ENCODE measurements around the gene LDB1.
A peak's percentile ranks its signal among the peaks of the same experiment; 100 is the strongest.

Gene LDB1

DNA sequence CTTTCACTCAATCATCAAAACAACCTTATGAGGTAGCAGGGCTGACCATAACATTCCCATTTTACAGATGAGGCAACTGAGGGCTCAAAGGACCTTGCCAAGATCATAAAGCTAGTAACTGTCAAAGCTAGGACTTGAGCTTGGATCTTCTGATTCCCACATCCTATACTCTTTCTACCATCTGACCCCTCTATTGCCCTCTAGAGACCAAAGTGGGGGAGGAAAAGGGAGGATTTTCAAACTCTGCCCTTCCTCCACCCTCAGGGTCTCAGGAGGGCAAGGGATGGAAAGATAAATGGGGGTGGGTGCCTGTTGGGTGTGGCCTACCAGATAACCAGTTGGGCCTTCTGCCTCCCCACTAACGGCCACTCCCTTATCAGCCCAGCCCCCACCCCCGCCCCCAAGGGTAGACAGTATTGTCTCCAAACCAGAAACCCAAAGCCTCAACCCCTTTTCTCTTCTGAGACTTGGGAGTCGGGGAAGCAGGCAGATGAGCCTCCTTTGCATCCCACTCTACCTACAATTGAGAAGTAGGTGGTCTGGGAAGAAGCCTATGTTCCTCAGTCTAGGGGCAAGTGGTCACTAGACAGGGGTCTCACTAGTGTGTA is 7.9 kb downstream of the LDB1 start:
- DNase-seq, result no peak

DNA sequence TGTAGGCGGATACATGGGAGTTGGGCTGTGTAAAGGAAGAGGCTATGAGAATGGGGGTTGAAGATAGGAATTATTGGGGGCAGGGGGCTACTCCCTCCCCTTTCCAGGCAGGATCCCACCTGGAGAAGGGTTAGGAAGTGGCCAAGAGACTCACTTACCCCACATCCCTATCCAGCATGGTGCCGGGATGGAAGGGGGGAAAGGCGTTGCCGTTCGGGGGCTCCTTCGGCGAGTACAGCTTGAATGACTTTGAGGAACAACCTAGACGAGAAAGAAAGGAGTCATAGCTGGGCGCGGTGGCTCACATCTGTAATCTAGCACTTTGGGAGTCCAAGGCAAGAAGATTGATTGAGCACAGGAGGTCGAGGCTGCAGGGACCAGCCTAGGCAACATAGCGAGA is 8.9 kb downstream of the LDB1 start:
- no peak for DNase-seq

DNA sequence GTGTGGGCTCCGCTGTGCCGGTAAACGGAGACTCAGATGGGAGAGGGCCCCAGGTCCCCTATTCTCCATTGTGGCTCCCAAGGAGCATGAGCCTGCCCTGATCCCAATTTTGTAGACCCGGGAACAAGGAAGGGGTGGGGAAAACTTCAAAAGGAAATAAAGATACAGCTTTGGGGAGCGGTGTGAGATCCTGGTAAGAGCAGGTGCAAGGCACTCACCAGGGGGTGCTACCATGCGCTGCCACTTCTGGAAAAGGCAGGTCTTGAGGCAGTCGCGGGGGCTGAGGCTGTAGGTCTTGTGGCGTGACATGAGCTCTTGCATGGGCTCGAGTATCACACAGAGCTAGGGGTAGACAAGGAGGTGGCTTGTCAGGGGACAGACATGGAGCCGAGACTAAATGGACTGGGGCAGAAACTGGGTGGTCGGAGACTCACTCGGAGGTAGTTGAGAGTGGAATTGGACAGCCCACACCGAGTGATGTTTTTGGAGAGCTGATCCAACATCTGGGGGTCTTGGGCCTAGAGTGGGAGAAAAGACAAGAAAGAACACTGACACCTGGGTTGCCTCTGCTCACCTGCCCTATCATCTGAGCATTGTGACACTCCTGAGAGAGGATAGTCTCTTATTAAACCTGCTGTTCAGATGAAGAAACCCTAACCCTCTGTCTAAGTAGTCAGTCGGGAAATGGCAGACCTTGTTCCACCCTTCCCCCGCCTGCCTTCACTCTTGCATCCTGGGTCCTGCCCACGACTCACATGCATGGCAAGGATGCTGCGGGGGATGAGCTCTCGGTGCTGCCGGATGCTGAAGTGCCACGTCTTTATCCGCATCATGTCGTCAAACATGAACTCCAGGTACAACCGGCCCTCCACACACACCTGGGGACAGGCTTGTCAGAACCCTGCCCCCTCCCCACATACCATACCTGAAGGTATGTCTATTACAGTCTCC is 10.7 kb downstream of the LDB1 start:
- DNase-seq, result no peak

DNA sequence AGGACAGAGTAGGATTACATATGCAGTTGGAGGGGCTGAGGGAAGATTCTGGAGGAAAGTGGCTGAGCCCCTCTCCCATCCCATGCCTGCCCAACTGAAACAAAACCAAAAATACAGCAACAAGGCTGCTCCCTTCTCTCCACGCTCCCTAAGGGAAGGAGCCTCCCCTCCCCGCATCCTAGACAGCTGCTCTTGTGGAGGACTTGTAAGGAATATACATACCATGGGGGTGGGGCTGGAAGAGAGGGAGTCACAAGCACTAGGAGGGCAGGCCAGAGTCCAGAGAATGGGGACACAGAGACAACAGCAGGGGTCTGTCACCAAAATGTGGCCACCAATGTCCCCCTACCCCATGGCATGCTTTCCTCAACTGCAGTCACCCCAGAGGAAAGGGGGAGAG is 13.2 kb downstream of the LDB1 start:
- DNase-seq, result no peak

DNA sequence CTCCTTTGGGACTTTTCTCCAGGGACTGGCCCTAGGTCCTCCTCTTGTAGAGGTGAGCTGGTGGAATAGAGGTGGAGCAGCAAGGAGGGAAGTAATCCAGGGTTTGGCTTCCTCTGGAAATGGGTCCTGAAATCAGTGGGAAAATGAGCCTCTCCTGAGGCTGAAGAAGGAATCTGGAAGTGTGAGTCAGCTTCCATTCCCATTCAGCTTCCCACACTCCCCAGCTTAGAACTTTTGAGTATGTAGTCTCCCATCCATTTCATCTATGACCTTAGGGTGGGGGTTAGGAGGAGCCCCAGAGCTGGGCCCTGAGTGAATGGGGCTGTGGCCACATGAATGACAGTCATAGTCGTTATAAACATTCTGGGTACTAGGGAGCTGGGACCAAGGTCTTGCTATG is 17.7 kb downstream of the LDB1 start:
- DNase-seq, result no peak

DNA sequence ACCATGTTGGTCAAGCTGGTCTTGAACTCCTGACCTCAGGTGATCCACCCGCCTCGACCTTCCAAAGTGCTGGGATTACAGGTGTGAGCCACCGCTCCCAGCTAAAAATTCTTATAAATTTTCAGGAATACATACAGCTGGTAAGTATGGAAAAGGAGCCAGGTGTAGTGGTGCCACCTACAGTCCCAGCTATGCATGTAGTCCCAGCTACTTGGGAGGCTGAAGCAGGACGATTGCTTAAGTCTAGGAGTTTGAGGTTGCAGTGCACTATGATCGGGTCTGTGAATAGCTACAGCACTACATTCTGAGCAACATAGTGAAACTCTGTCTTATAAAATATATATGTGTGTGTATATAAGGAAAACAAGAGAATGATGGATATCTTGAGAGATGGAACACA is 19.0 kb downstream of the LDB1 start:
- no peak for DNase-seq

DNA sequence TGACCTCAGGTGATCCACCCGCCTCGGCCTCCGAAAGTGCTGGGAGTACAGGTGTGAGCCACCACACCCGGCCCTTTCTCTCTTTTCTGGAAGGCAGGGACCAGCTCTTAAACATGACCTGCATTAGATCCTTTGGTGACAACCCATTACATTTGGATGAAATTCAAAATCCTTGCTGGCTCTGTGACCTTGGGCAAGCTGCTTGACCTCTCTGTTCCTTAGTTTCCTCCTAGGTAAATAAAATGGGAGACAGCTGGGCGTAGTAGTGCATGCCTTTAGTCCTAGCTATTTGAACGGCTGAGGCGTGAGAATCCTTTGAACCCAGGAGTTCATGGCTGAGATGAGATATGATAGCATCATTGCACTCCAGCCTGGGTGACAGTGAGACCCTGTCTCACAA is 23.7 kb downstream of the LDB1 start:
- no peak for DNase-seq

DNA sequence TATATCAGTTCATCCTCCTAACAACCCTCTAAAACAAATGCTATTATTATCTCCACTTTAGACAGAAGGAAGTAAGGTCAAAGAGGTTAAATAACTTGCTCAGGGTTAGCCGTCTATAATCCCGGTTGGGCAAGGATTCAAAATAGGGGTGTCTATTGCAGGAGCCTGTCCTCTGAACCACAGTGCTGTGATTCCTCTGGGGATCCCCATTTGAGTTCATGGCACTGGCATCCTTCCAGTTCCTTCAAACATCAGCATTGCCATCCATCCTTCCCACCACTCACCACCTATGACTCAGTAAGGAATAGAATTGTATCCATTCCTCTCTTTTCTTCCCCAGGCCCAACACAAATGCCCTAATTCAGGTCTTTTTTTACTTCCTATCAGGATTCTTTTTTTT is 29.4 kb downstream of the LDB1 start:
- no peak for DNase-seq

DNA sequence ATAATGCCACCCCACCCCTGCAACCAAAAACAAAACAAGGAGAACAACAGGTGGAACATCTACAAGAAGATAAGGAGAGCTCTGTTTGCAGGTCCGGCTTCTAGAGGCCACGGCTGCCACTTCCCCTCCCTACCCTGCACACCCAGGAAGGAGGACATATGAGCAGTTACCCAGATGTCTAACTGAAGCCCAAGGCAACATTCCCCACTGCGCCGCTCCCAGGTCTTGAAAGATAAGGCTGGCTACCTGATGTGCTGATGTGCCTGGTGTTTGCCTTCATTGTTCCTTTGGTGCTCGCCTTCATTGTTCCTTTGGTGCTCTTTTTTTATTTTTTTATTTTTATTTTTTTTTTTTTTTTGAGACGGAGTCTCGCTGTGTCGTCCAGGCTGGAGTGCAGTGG is 34.0 kb downstream of the LDB1 start:
- DNase-seq, result no peak

DNA sequence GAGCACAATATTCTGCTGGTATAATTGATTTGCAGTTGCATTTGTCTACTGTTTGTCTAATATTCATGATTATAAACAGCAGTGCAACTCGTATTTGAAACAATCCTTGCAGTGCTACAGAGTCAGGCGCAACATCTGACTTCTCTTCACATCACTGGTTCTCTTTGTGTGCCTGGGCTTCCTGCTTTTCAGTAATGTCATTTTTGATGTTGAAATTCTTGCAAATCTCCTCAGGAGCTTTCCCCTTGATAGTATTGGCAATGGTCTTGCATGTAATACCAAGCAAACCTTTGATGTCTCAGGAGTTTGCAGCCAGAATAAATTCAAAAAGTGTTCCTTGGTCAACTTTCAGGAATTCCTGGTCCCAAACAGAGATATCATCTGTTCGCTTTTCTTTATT is 34.8 kb downstream of the LDB1 start:
- DNase-seq, result no peak

DNA sequence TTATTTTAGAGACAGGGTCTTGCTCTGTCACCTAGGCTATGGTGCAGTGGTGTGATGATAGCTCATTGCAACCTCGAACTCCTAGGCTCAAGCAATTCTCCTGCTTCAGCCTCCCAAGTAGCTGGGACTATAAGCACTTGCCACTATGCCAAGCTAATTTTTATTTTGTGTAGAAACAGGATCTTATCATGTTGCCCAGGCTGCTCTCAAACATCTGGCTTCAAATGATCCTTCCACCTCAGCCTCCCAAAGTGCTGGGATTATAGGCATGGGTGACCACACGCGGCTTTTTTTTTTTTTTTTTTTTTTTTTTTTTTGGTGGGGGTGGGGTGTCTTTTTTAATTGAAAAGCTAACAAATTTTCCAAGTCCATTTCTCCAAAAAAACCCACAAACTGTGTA is 36.6 kb downstream of the LDB1 start:
- DNase-seq, result no peak

DNA sequence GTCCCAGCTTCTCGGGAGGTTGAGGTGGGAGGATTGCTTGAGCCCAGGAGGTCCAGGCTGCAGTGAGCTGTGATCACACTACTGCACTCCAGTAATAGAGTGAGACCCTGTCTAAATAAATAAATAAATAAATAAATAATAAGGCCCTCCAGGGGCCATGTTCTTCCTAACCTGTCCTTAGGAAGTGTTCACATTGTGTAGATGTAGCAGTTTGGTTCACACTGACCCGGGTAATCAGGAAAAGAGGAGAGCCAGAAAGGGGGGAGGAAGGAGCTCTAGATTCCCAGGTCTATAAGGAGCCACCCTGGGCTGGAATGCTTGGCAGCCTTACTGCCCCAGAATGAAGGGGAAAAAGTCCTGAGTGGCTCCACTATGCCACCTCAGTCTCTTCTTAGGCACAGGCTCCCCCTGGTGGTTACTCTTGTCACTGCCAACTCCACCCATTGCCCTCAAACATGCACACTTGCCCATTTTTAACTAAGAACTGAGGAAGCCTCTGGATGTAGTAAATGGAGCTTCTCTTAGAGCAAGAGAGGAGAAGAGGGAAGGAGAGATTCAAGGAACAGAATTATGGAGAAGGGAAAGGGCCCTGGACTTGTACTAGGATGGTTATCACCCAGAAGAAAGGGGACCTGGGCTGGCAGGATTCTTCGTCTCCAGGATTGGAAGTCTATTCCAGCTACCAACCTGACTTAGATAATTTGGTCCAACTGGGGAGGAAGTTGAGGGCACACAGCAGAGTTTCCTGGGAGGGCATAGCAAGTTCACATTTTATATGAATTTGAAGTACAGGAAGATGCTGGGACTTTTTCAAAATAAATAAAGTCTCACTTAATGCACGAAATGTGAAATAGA is 47.3 kb downstream of the LDB1 start:
- peak; percentile 37 for DNase-seq

DNA sequence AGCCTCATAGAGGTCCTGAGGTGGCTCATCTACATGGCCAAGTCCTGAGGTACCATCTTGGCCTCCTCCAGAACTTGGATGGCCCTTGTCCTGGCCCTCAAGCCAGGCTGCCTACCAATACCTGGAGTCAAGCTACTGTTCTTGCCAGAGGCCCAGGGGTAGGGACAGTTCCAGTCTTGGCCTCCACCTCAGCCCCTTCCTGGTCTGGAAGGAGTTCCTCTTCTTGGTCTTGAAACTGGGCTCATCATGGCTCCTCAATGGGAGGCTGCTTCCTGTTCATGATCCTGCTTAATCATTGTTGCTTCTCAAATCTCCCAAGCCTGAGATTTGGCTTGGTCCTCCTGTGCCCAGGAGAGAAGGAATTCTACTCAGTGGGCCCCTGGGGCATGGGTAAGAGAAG is 51.1 kb downstream of the LDB1 start:
- no peak for DNase-seq

DNA sequence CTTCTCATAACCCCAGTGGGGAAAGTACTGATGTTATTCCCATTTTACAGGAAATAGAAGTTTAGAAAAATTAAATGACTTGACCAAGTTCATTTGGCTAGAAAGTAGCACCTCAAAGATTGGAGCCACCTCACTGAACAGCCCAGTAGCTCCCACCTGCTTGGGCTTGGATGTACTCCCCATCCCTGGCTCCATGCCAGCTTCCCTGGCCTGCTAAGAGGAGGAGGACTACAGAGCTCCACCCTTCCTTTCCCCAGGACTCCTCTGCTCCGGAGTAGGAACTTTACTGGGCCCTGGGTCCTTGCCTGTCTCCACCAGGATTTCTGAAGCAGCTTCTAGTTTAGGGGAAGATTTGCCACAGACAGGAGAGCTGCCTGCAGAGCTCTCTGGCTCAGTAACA is 52.0 kb downstream of the LDB1 start:
- DNase-seq, result peak; percentile 48

DNA sequence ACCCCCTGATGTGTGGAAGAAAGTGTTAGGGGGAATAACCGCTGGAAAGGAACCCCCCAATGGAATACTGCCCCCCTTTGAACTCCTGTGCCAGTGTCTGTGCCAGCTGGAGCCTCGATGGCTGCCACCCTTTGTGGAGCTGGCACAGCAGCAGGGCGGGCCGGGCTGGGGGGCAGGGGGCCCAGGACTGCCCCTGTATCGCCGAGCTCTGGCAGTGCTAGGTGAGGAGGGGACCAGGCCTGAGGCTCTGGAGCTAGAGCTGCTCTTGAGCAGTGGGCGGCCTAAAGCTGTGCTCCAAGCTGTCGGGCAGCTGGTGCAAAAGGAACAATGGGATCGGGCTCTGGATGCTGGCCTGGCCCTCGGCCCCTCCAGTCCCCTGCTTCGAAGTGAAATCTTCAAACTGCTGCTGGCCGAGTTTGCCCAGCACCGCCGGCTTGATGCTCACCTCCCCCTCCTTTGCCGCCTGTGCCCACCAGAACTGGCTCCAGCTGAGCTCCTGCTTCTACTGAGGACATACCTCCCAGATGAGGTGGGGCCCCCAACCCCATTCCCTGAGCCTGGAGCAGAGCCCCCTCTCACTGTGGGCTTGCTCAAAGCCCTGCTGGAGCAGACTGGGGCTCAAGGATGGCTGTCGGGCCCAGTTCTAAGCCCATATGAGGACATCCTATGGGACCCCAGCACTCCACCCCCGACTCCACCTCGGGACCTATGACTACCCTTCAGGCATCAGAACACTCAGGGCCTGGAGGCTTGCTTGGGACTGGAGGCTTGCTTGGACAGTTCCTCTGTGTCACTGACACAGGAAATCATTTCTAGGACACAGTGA is 52.9 kb downstream of the LDB1 start:
- DNase-seq, result no peak

DNA sequence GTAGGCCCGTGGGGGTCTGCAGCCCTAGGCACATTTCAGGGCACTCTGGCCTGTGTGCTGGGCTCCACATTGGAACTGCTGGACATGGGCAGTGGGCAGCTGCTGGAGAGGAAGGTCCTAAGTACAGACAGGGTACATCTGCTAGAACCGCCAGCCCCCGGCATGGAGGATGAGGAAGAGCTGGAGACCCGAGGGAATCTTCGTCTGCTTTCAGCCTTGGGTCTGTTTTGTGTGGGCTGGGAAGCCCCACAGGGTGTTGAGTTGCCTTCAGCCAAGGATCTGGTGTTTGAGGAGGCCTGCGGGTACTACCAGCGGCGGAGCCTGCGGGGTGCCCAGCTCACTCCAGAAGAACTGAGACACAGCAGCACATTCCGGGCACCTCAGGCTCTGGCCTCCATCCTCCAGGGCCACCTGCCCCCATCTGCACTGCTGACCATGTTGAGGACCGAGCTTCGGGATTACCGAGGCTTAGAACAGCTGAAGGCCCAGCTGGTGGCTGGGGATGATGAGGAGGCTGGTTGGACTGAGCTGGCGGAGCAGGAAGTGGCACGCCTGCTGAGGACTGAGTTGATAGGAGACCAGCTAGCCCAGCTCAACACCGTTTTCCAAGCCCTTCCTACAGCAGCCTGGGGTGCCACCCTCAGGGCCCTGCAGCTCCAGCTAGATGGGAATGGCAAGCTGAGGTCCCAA is 53.6 kb downstream of the LDB1 start:
- DNase-seq, result no peak

DNA sequence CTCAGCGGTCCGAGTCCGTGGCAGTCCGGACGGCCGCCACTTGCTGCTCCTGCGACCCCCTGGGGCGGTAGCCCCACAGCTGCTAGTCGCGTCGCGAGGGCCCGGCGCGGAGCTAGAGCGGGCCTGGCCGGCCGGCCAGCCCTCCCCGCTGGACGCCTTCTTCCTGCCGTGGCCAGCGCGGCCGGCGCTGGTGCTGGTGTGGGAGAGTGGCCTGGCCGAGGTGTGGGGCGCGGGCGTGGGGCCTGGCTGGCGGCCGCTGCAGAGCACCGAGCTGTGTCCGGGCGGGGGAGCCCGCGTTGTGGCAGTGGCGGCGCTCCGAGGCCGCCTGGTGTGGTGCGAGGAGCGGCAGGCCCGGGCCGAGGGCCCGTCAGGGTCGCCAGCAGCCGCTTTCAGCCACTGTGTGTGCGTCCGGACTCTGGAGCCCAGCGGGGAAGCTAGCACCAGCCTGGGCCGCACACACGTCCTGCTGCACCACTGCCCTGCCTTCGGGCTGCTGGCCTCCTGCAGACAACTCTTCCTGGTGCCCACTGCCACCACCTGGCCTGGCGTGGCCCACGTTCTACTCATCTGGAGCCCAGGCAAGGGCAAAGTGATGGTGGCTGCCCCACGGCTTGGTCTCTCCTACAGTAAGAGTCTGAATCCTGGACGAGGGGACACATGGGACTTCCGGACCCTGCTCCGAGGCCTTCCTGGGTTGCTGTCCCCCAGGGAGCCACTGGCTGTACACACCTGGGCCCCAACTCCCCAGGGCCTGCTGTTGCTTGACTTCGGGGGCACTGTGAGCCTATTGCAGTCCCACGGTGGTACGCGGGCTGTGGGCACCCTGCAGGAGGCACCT is 54.4 kb downstream of the LDB1 start:
- no peak for DNase-seq

DNA sequence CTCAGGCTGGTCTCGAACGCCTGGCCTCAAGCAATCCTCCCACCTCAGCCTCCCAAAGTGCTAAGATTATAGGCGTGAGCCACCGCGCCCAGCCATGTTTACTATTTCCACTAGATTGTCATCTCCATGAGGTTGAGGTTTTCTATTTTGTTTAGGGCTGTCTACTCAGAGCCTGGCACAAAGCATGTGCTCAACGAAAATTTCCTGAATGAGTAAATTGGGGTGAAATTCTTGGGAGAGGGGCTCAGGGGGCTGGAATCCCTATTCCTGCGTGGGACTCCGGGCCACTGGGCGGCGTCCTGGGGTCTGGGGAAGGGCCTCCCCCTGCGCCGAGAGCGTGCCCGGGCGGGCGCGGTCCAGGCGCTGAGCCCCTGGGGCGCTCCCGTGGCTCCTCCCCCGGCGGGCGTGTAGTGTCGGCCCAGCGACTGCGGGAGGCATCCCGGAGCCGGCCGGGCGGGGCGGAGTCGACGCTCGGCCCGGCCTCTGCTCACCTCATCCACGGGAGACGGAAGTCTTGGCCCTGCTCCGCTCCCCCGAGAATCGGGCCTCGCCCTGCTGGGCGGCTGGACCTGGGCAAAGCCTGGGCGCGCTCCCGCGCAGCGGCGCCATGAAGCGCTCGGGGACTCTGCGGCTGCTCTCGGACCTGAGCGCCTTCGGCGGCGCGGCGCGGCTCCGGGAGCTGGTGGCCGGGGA is 55.2 kb downstream of the LDB1 start, which contains the start of gene HPS6:
Gene HPS6 (plus strand): TSS at position 482 of the 693 bp plus-strand sequence. CDS start 126 bp downstream, at position 608.
- peak; percentile 58 for DNase-seq

DNA sequence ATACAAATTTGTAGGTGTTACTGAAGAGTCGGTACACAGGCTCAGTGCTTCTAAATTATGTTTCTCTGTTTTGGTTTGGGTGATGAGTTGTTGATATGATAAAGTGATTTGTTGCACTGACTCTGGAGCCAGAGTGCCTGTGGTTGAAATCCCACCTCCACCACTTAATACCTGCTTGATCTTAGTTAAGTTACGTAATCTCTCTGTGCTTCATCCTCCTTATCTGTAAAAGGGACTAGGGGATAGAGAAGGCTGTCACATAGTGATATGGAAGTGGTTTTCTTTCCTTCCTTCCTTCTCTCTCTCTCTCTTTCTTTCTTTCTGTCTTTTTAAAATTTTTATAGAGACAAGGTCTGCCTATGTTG is 55.7 kb downstream of the LDB1 start:
- no peak for DNase-seq

DNA sequence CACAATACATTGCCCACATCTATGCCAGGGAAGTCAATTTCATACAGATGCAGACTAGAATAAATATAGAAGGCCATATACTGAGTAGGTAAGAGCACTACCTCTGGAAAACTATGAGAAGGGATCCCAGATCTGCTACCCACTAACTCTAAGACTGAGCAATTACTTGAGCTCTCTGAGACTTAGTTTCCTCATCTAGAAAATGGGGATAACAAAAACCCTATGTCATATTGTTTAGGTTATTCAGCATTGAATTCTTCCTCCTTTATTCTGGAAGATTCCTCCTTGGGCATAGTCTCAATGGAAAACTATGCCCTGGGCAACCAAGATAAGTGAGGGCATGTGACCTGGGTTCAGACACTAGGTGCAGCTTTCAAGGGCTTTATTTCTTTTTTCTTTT is 60.2 kb downstream of the LDB1 start:
- DNase-seq, result no peak
